Testis (tissue), 2 donors: Measurements from ENCODE around the gene PPP2R2C.

Experiments
- POLR2A ChIP-seq: fragments of 450-650 bp; IDR thresholded peaks from one replicate; pipeline ENCODE4 v1.6.1; 2017; ENCODE audit warnings: antibody characterized with exemption, mild to moderate bottlenecking, moderate library complexity
- TF ChIP-seq, protein P1 (sequence below), 3 experiments: fragments of 450-650 bp in 2 of 3; fragments of 200-600 bp in 1 of 3; sonication (generic) in 1 of 3; IDR thresholded peaks; one replicate each; pipeline ENCODE4 v1.5.1; 2016 to 2019; ENCODE audit warnings: antibody characterized with exemption in 3 of 3, mild to moderate bottlenecking in 2 of 3, moderate library complexity in 1 of 3

DNA sequence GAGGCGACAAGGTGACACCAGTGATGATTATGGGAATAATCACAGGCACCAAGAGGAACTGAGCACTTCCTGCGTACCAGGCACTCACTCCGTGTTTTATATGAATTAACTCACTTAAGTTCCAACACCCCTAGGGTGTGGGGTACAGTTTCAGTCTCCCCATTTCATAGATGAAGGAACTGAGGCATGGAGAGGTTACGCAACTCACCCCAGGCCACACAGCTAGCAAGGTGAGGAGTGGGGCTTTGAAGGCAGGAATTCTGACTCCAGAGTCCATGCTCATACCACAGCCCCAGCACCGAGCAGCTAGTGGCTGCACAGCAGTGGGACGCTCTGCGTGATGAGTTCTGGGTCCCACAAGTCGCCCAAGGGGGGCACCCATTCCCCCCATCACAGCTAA is 29.9 kb downstream of the PPP2R2C start:
- TF ChIP-seq, protein P1, sequence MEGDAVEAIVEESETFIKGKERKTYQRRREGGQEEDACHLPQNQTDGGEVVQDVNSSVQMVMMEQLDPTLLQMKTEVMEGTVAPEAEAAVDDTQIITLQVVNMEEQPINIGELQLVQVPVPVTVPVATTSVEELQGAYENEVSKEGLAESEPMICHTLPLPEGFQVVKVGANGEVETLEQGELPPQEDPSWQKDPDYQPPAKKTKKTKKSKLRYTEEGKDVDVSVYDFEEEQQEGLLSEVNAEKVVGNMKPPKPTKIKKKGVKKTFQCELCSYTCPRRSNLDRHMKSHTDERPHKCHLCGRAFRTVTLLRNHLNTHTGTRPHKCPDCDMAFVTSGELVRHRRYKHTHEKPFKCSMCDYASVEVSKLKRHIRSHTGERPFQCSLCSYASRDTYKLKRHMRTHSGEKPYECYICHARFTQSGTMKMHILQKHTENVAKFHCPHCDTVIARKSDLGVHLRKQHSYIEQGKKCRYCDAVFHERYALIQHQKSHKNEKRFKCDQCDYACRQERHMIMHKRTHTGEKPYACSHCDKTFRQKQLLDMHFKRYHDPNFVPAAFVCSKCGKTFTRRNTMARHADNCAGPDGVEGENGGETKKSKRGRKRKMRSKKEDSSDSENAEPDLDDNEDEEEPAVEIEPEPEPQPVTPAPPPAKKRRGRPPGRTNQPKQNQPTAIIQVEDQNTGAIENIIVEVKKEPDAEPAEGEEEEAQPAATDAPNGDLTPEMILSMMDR (IDR thresholded peaks at IDR 0.05): no peak
- no peak for TF ChIP-seq POLR2A
